SK-N-SH treated with all-trans-retinoic acid at 6 μM for 48 hours (cell line): ENCODE data around the gene ATL3.

ENCODE experiments used
- ATAC-seq: fragments of 200-7000 bp; cut with Tn5 transposase; 3 replicates; pipeline ENCODE4 v1.9.1; 2020; ENCODE audit warnings: mild to moderate bottlenecking, moderate library complexity
- ARNTL ChIP-seq: fragments of 450-650 bp; formaldehyde crosslinking; IDR thresholded peaks from 2 replicates; pipeline ENCODE4 v1.5.0; 2020; ENCODE audit warnings: low read depth, mild to moderate bottlenecking, moderate library complexity, borderline replicate concordance
- BACH2 ChIP-seq: fragments of 250-450 bp; sonication (Bioruptor Pico); IDR thresholded peaks from 2 replicates; pipeline ENCODE4 v1.9.0; 2021; ENCODE audit warnings: mild to moderate bottlenecking, borderline replicate concordance
- CREB5 ChIP-seq: fragments of 250-450 bp; sonication (Bioruptor Pico); IDR thresholded peaks from 2 replicates; pipeline ENCODE4 v1.5.1; 2020; ENCODE audit warnings: low read depth, mild to moderate bottlenecking, moderate library complexity
- CSDC2 ChIP-seq: fragments of 250-450 bp; sonication (Bioruptor Pico); IDR thresholded peaks from 2 replicates; pipeline ENCODE4 v1.5.0; 2020; ENCODE audit warnings: mild to moderate bottlenecking, moderate library complexity
- ESRRG ChIP-seq: fragments of 250-450 bp; sonication (Bioruptor Pico); IDR thresholded peaks from 2 replicates; pipeline ENCODE4 v1.6.1; 2021; ENCODE audit warnings: mild to moderate bottlenecking
- GLIS3 ChIP-seq: fragments of 250-450 bp; sonication (Bioruptor Pico); IDR thresholded peaks from 2 replicates; pipeline ENCODE4 v1.5.0; 2020; ENCODE audit warnings: mild to moderate bottlenecking, moderate library complexity
- ISL1 ChIP-seq: fragments of 250-450 bp; sonication (Bioruptor Pico); IDR thresholded peaks from 2 replicates; pipeline ENCODE4 v2.1.2; 2022; ENCODE audit warnings: mild to moderate bottlenecking, moderate library complexity
- OSR1 ChIP-seq: fragments of 250-450 bp; sonication (Bioruptor Pico); IDR thresholded peaks from 2 replicates; pipeline ENCODE4 v1.8.0; 2022; ENCODE audit warnings: moderate library complexity, mild to moderate bottlenecking, inconsistent platforms
- PATZ1 ChIP-seq: fragments of 250-450 bp; sonication (Bioruptor Pico); IDR thresholded peaks from 2 replicates; pipeline ENCODE4 v1.8.0; 2020; ENCODE audit warnings: mild to moderate bottlenecking, moderate library complexity, borderline replicate concordance
- POU6F1 ChIP-seq: fragments of 250-450 bp; sonication (Bioruptor Pico); IDR thresholded peaks from 2 replicates; pipeline ENCODE4 v1.8.0; 2021; ENCODE audit warnings: low read depth, mild to moderate bottlenecking, moderate library complexity, borderline replicate concordance
- PPARA ChIP-seq: fragments of 250-450 bp; sonication (Bioruptor Pico); IDR thresholded peaks from 2 replicates; pipeline ENCODE4 v1.5.0; 2020; ENCODE audit warnings: mild to moderate bottlenecking, borderline replicate concordance
- RARB ChIP-seq: fragments of 250-450 bp; sonication (Bioruptor Pico); IDR thresholded peaks from 2 replicates; pipeline ENCODE4 v1.8.0; 2021; ENCODE audit warnings: mild to moderate bottlenecking, moderate library complexity
- SNAI2 ChIP-seq: fragments of 250-450 bp; sonication (Bioruptor Pico); IDR thresholded peaks from 2 replicates; pipeline ENCODE4 v1.5.0; 2020; ENCODE audit warnings: mild to moderate bottlenecking, moderate library complexity
- TOX ChIP-seq: fragments of 250-450 bp; sonication (Bioruptor Pico); IDR thresholded peaks from 2 replicates; pipeline ENCODE4 v1.8.0; 2021; ENCODE audit warnings: mild to moderate bottlenecking, moderate library complexity, borderline replicate concordance
- TSHZ2 ChIP-seq: fragments of 250-450 bp; sonication (Bioruptor Pico); IDR thresholded peaks from 2 replicates; pipeline ENCODE4 v1.5.0; 2020; ENCODE audit warnings: mild to moderate bottlenecking, moderate library complexity
- ZC3H10 ChIP-seq: fragments of 250-450 bp; sonication (Bioruptor Pico); IDR thresholded peaks from 2 replicates; pipeline ENCODE4 v1.5.1; 2021; ENCODE audit warnings: mild to moderate bottlenecking, moderate library complexity
- ZFP3 ChIP-seq: fragments of 250-450 bp; sonication (Bioruptor Pico); IDR thresholded peaks from 2 replicates; pipeline ENCODE4 v1.5.0; 2020; ENCODE audit warnings: mild to moderate bottlenecking, moderate library complexity
- ZFP30 ChIP-seq: fragments of 450-650 bp; formaldehyde crosslinking; IDR thresholded peaks from 2 replicates; pipeline ENCODE4 v1.5.0; 2022; ENCODE audit warnings: mild to moderate bottlenecking, moderate library complexity
- ZNF565 ChIP-seq: fragments of 450-650 bp; formaldehyde crosslinking; conservative IDR thresholded peaks from 2 replicates; pipeline ENCODE4 v1.5.0; 2020; ENCODE audit warnings: low read depth, mild to moderate bottlenecking, moderate library complexity
- ZNF70 ChIP-seq: fragments of 450-650 bp; formaldehyde crosslinking; IDR thresholded peaks from 2 replicates; pipeline ENCODE4 v1.5.0; 2020; ENCODE audit warnings: mild to moderate bottlenecking, moderate library complexity
- ZNF8 ChIP-seq: fragments of 450-650 bp; formaldehyde crosslinking; IDR thresholded peaks from 2 replicates; pipeline ENCODE4 v1.5.0; 2020; ENCODE audit warnings: mild to moderate bottlenecking, moderate library complexity
- TF ChIP-seq, protein P1 (sequence below): fragments of 250-450 bp; sonication (Bioruptor Pico); IDR thresholded peaks from 2 replicates; pipeline ENCODE4 v1.5.1; 2021; ENCODE audit warnings: mild to moderate bottlenecking, moderate library complexity

The ATL3 gene

DNA sequence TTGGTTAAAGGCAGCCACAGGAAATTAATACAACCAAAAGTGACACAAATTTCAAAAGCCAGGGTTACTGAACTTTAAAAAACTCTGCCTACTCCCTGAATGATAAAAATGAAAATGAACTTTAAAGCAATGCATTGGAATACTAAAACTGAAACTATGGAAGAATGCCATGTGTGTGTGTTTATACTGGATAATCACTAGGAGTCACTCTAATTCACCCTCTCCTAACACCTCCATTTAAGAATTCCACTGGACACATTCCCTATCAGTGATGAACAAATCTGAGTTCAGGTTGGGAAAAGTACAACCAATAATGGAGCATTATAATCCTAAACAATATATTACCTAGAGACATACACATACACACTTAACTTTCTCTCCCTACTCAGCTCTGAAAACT is 29.4 kb downstream of the ATL3 start:
- ATAC-seq, result no peak

DNA sequence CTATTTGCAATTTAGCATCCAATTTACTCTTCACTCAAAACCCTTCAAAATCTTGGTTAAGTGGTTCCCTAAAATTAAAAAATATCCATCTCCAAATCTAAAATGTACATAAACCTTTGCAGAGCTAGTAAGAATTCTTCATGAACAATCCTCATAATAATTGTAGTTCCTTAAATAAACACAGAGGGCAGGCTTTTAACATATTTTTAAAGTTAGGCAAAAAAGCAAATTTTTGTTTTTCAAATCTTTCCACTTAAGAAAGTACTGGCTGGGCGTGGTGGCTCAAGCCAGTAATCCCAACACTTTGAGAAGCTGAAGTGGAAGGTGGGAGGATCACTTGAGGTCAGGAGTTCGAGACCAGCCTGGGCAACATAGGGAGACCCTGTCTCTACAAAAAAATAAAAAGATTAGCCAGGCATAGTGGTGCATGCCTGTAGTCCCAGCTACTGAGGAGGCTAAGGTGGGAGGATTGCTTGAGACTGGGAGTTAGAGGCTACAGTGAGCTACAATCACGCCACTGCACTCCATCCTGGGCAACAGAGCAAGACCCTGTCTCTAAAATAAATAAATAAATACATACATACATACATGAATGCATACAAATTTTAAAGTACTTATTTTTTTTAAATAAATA is 31.9 kb downstream of the ATL3 start:
- ATAC-seq, result peak; percentile 47; the same call in 2 of the 3 replicates
- TF ChIP-seq SNAI2 (CRISPR knock-in tag) (no peak), ARNTL (CRISPR knock-in tag) (no peak), OSR1 (CRISPR knock-in tag) (no peak), CREB5 (CRISPR knock-in tag) (no peak), CSDC2 (CRISPR knock-in tag) (no peak), ZFP30 (CRISPR knock-in tag) (no peak), PATZ1 (CRISPR knock-in tag) (no peak), ZFP3 (CRISPR knock-in tag) (no peak)

More for the DNA sequence above, 29.4 kb downstream of the ATL3 start:
- TF ChIP-seq GLIS3 (CRISPR knock-in tag) (no peak), OSR1 (CRISPR knock-in tag) (no peak), POU6F1 (CRISPR knock-in tag) (no peak), ZNF8 (CRISPR knock-in tag) (no peak), PATZ1 (CRISPR knock-in tag) (no peak), ESRRG (CRISPR knock-in tag) (no peak), RARB (no peak), CREB5 (CRISPR knock-in tag) (no peak), BACH2 (CRISPR knock-in tag) (no peak), SNAI2 (CRISPR knock-in tag) (no peak), ZNF70 (CRISPR knock-in tag) (no peak), ISL1 (no peak), CSDC2 (CRISPR knock-in tag) (no peak), ZNF565 (CRISPR knock-in tag) (no peak), ZC3H10 (CRISPR knock-in tag) (no peak), TSHZ2 (CRISPR knock-in tag) (no peak), ZFP3 (CRISPR knock-in tag) (no peak), TOX (CRISPR knock-in tag) (no peak), PPARA (CRISPR knock-in tag) (no peak)
- TF ChIP-seq, protein P1, sequence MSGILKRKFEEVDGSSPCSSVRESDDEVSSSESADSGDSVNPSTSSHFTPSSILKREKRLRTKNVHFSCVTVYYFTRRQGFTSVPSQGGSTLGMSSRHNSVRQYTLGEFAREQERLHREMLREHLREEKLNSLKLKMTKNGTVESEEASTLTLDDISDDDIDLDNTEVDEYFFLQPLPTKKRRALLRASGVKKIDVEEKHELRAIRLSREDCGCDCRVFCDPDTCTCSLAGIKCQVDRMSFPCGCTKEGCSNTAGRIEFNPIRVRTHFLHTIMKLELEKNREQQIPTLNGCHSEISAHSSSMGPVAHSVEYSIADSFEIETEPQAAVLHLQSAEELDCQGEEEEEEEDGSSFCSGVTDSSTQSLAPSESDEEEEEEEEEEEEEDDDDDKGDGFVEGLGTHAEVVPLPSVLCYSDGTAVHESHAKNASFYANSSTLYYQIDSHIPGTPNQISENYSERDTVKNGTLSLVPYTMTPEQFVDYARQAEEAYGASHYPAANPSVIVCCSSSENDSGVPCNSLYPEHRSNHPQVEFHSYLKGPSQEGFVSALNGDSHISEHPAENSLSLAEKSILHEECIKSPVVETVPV (CRISPR knock-in tag), result no peak
